HL-60 (cell line): ENCODE data around the gene EYS.

ENCODE experiments used
- DNase-seq, 2 experiments: peaks; one replicate each; pipeline ENCODE4 v3.0.0-alpha.2; 2010 to 2020; ENCODE audit warnings: low read depth in 1 of 2, low spot score in 1 of 2
- H3K27ac ChIP-seq: fragments of 250-450 bp; sonication (Bioruptor Pico); replicated peaks from 2 replicates; pipeline ENCODE4 v1.5.1; 2020; ENCODE audit warnings: mild to moderate bottlenecking, moderate library complexity
- H3K27me3 ChIP-seq: fragments of 250-450 bp; sonication (Bioruptor Pico); 2 replicates; pipeline ENCODE4 v1.5.1; 2021; ENCODE audit warnings: mild to moderate bottlenecking, moderate library complexity; ENCODE audit not compliant: insufficient read depth, poor library complexity, severe bottlenecking
- H3K4me3 ChIP-seq: replicated peaks from 2 replicates; pipeline ENCODE4 v1.5.1; 2011; ENCODE audit warnings: mild to moderate bottlenecking, control low read depth, low read length; ENCODE audit not compliant: insufficient read depth
- GABPA ChIP-seq: IDR thresholded peaks from 2 replicates; pipeline ENCODE4 v1.6.1; 2012; ENCODE audit warnings: low read depth
- POLR2AphosphoS5 ChIP-seq: IDR thresholded peaks from 2 replicates; pipeline ENCODE4 v1.6.1; 2012; ENCODE audit warnings: low read depth
- SPI1 ChIP-seq: IDR thresholded peaks from 2 replicates; pipeline ENCODE4 v1.6.1; 2012; ENCODE audit warnings: low read depth, mild to moderate bottlenecking, borderline replicate concordance
- TF ChIP-seq, protein P1 (sequence below): IDR thresholded peaks from one replicate; pipeline ENCODE4 v1.5.1; 2011; ENCODE audit warnings: low read length, control low read depth, inconsistent platforms; ENCODE audit not compliant: insufficient read depth
- TF ChIP-seq, protein P2 (sequence below): IDR thresholded peaks from 2 replicates; pipeline ENCODE4 v1.6.1; 2012; ENCODE audit warnings: low read depth; ENCODE audit not compliant: insufficient replicate concordance

EYS gene

DNA sequence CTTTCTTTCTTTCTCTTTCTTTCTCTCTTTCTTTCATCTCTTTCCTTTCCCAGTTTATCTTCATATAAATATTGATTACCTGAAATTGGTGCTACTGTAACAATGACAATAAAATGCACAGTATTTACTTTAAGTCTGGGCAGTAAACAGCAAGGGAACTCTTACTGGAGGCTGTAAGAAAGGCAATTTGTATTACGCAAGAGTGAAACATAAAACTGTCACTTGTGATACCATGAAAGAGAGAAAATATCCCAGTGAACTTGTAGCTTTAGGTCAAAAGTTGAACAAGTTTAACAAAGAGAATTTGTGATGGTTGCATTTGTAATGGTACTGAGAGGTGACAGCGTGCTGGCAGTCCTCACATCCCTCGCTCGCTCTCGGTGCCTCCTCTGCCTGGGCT, 80.0 kb downstream of the EYS start:
- no peak for DNase-seq
- no peak overlapping the region for H3K27ac ChIP-seq
- TF ChIP-seq, protein P1, sequence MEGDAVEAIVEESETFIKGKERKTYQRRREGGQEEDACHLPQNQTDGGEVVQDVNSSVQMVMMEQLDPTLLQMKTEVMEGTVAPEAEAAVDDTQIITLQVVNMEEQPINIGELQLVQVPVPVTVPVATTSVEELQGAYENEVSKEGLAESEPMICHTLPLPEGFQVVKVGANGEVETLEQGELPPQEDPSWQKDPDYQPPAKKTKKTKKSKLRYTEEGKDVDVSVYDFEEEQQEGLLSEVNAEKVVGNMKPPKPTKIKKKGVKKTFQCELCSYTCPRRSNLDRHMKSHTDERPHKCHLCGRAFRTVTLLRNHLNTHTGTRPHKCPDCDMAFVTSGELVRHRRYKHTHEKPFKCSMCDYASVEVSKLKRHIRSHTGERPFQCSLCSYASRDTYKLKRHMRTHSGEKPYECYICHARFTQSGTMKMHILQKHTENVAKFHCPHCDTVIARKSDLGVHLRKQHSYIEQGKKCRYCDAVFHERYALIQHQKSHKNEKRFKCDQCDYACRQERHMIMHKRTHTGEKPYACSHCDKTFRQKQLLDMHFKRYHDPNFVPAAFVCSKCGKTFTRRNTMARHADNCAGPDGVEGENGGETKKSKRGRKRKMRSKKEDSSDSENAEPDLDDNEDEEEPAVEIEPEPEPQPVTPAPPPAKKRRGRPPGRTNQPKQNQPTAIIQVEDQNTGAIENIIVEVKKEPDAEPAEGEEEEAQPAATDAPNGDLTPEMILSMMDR, result no peak
- no peak for TF ChIP-seq GABPA
- TF ChIP-seq POLR2AphosphoS5, result no peak
- TF ChIP-seq SPI1, result no peak
- TF ChIP-seq, protein P2, sequence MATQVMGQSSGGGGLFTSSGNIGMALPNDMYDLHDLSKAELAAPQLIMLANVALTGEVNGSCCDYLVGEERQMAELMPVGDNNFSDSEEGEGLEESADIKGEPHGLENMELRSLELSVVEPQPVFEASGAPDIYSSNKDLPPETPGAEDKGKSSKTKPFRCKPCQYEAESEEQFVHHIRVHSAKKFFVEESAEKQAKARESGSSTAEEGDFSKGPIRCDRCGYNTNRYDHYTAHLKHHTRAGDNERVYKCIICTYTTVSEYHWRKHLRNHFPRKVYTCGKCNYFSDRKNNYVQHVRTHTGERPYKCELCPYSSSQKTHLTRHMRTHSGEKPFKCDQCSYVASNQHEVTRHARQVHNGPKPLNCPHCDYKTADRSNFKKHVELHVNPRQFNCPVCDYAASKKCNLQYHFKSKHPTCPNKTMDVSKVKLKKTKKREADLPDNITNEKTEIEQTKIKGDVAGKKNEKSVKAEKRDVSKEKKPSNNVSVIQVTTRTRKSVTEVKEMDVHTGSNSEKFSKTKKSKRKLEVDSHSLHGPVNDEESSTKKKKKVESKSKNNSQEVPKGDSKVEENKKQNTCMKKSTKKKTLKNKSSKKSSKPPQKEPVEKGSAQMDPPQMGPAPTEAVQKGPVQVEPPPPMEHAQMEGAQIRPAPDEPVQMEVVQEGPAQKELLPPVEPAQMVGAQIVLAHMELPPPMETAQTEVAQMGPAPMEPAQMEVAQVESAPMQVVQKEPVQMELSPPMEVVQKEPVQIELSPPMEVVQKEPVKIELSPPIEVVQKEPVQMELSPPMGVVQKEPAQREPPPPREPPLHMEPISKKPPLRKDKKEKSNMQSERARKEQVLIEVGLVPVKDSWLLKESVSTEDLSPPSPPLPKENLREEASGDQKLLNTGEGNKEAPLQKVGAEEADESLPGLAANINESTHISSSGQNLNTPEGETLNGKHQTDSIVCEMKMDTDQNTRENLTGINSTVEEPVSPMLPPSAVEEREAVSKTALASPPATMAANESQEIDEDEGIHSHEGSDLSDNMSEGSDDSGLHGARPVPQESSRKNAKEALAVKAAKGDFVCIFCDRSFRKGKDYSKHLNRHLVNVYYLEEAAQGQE, result no peak
- no peak overlapping the region for H3K4me3 ChIP-seq
- no peaks in the 10 kb centered on the region for H3K27me3 ChIP-seq

DNA sequence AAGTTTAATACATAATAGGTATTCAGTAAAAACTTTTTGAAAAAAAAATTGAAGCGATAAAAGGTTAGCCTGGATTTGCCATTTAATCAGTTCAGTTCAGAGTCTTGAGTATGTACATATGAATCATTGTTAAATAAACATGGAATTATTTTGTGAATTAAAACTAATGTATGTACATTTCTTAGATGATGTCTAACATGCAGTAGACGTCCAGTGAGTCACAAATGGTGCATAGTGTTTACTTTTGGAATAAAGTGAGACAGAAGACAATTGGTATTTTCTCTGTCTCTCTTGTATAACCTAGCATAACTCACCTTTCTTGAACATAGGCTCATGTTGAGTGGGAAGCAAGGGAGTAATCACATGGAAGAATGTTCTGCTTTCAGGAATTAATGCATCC, 83.5 kb downstream of the EYS start:
- DNase-seq, result no peak
- TF ChIP-seq POLR2AphosphoS5 (no peak), GABPA (no peak), SPI1 (no peak)
- TF ChIP-seq, protein P1, result no peak
- TF ChIP-seq, protein P2, result no peak
- Histone ChIP-seq H3K4me3 (no peak overlapping the region), H3K27ac (no peak overlapping the region), H3K27me3 (no peaks in the 10 kb centered on the region)

DNA sequence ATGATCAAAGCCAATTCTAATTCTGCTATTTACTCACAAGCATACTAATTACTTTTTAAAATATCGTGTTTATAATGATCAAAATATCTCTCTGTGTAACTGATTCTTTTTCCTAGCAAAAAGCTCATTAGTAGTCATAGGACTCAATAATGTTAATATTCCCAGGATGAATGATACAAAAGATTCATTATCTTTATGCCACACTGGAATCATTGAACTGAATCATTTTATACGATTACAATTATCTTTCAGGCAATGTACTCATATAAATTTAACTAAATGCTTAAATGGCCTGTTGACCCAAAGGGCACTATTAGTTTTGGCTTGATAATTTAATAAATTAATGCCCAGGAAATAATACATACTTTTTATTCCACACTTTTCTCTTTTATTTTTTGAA, 96.3 kb downstream of the EYS start:
- H3K27me3 ChIP-seq, result no peaks in the 10 kb centered on the region
- no peak overlapping the region for H3K27ac ChIP-seq
- H3K4me3 ChIP-seq, result no peak overlapping the region
- TF ChIP-seq POLR2AphosphoS5 (no peak), GABPA (no peak), SPI1 (no peak)
- TF ChIP-seq, protein P1, result no peak
- TF ChIP-seq, protein P2, result no peak
- DNase-seq, result no peak
